22Rv1 (cell line): Measurements from ENCODE around the gene FBXL7.

ENCODE experiments used
- H3K27ac ChIP-seq: fragments of 450-650 bp; 2 replicates; pipeline ENCODE4 v1.5.1; 2017
- ZFX ChIP-seq: fragments of 450-650 bp; IDR thresholded peaks from 2 replicates; pipeline ENCODE4 v1.6.1; 2017; ENCODE audit warnings: antibody characterized with exemption, borderline replicate concordance
- TF ChIP-seq, protein P1 (sequence below): fragments of 450-650 bp; IDR thresholded peaks from 2 replicates; pipeline ENCODE4 v1.5.1; 2017; ENCODE audit warnings: mild to moderate bottlenecking

Gene FBXL7

DNA sequence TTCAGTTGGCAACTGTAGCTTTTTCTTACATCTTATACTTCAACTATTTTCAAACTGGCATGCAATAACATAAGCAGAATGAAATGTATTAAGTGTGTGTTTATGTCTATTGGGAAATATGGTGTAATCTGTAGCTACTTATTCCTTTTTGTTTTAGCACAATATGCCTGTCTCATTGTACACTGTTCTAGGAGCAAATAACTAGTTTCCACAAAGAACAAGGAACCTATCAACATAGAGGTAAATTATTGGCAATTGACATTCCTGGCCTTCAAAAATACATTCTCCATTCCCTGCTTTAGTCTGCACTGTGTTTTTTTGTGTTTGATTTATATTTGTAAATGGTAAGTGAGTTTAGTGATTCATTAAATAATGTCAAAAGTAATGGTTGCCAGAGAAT lies 75.7 kb downstream of the FBXL7 start:
- H3K27ac ChIP-seq, result no peak overlapping the region
- TF ChIP-seq, protein P1, sequence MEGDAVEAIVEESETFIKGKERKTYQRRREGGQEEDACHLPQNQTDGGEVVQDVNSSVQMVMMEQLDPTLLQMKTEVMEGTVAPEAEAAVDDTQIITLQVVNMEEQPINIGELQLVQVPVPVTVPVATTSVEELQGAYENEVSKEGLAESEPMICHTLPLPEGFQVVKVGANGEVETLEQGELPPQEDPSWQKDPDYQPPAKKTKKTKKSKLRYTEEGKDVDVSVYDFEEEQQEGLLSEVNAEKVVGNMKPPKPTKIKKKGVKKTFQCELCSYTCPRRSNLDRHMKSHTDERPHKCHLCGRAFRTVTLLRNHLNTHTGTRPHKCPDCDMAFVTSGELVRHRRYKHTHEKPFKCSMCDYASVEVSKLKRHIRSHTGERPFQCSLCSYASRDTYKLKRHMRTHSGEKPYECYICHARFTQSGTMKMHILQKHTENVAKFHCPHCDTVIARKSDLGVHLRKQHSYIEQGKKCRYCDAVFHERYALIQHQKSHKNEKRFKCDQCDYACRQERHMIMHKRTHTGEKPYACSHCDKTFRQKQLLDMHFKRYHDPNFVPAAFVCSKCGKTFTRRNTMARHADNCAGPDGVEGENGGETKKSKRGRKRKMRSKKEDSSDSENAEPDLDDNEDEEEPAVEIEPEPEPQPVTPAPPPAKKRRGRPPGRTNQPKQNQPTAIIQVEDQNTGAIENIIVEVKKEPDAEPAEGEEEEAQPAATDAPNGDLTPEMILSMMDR, result no peak
- TF ChIP-seq ZFX, result no peak

DNA sequence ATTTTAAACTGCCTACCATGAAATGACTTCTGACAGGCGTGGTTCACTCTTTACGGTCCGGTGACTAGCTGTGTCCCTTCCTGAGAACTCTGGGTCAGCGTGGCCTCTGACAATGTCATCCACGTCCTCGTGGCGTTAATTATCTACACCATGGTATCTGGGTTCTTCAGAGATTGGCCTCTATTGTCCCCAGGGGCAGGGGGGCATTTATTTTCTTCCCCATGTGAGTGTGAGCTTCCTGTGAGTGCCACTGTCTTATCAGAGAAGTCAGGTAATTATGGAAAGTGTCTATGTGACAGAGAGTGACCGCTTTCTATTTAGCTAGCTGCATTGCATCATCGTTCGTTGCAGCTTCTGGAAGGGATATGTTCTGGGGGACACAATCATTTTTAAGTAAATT lies 77.2 kb downstream of the FBXL7 start:
- no peak for TF ChIP-seq ZFX
- TF ChIP-seq, protein P1, result no peak
- H3K27ac ChIP-seq, result no peak overlapping the region

DNA sequence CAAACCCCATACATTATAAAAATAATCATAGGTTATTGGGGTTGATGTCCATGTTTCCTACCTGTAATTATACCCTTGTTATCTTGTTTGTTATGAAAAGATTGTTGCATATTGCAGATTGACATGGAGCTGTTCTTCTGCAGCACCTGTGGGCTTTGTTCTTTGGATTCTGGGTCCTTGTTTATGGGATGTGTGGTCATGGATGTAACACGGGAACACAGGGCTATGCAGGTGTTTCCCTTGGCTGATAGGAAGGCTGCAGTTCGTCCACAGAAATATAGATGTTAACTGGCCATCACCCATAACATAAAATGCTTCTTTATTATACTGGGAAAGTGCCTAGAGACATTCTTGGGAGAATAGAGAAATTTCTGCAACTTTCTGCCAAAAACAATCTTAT lies 77.9 kb downstream of the FBXL7 start:
- no peak overlapping the region for H3K27ac ChIP-seq
- TF ChIP-seq, protein P1, result no peak
- no peak for TF ChIP-seq ZFX

DNA sequence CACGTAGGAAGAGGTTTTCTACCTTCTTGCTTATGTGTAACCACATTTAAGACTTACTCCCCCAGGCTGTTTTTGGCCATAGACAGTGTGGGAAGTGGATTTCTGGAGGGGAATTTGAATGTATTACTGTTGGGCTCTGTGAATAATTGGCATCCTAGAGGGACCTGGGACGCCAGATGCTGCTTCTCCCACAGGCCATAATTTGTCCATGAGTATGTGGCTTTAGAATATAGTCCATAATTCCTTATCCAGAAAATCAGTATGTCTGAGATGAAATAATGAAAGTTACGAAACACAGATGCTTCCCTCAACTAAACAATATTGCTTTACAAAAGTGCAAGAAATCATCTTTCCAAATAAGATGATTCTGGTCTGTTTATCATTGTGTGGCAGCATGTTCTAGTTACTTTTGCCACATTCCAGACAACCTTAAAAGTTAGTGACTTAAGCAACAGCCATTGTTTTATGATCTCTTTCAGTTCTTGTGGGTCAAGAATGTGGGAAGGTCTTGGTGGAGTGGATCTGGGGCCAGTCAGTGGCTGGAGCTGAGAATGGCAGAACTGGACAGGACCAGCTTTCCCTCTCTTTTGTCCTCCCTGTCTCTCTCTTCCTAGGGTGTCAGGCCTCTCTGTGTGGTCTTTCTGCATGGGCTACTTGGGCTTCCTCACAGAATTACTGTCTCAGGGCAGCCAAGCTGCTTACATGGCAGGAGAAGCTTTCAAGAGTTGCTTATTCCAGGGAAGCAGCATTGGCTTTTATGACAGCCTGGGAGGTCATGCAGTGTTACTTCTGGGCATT lies 79.4 kb downstream of the FBXL7 start:
- TF ChIP-seq ZFX, result no peak
- TF ChIP-seq, protein P1, result no peak
- H3K27ac ChIP-seq, result no peak overlapping the region

DNA sequence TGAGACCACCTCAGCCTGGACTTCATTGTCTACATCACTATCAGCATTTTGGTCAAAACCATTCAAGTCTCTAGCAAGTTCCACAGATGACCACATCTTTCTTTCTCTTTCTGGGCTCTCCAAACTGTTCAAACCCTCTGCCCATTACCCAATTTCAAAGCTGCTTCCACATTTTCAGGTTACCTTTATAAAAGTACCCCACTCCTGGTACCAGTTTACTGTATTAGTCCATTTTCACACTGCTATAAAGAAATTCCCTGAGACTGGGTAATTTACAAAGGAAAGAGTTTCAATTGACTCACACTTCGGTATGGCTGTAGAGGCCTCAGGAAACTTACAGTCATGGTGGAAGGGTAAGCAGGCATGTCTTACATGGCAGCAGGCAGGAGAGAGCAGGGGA lies 84.5 kb downstream of the FBXL7 start:
- TF ChIP-seq, protein P1, result no peak
- no peak for TF ChIP-seq ZFX
- H3K27ac ChIP-seq, result no peak overlapping the region

DNA sequence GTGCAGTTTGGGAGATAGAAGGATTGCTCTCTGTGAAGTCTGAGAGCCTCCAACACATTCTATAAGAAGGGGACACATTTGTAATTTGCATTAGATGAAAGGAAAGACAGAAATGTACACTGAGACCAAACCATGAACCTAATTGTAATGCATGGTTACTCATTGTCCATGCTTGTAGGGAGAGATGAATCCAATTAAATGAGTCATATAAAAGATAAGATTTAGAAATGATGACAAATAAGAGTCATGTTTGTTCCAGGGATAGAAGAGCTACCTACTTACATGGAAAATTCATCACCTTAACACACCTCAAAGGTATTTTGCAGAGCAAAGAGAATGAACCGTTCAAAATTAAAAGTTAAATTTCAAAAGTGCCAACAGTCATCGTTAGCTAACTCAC lies 85.1 kb downstream of the FBXL7 start:
- no peak for TF ChIP-seq ZFX
- TF ChIP-seq, protein P1, result no peak
- H3K27ac ChIP-seq, result no peak overlapping the region

DNA sequence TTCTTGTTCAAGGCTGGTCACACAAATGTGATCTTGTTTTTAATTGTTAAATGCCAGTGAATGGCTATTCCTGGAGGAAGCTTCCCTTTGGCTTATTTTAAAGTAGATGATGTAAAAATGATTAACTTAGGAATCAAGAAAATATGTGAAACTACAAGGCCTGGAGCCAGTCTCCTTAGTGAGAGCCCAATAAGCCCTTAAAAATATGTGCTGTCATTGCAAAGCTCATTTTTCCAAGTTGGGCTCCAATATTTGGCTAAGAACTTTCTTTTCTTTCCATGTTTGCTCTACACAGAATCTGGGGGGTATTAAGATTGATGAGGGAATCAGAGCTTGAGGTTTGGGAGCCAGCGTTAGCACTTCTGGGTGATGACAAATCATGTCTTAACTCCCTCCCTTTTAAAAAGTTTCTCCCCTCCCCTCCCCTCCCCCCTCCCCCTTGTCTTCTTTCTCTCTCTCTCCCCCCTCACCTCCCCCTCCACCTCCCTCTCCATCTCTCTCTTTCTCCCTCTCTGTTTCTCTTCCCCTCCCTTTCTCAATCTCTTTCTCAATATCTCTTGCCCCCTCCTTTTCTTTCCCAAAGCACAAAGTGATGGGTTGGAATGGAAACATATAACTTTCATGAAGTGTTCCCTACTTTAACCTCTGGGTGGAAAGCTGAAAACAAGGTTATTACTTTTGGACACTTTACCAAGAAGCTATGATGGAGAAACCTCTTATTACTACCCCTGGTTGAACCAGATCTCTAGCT lies 86.0 kb downstream of the FBXL7 start:
- no peak for TF ChIP-seq ZFX
- TF ChIP-seq, protein P1, result no peak
- no peak overlapping the region for H3K27ac ChIP-seq
